Lung (tissue), 12 donors: ENCODE results near the gene MAP3K1. TPM values are rescaled to one million over a fixed set of nuclear protein-coding genes. Genes with fewer than 3 reads are reported as not detected.
A peak's percentile ranks its signal among the peaks of the same experiment; 100 is the strongest.

Experiments
- ATAC-seq: fragments of 200-7000 bp; cut with Tn5 transposase; one replicate; pipeline ENCODE4 v1.9.1; 2020; ENCODE audit warnings: moderate number of reproducible peaks; ENCODE audit not compliant: insufficient read depth, low FRiP score
- DNase-seq, 3 donors: peaks; one replicate each; pipeline ENCODE4 v3.0.0-alpha.2; 2013 to 2017
- H3K27ac ChIP-seq, 2 donors: one replicate each; pipeline ENCODE4 v1.5.1; 2013; ENCODE audit warnings: mild to moderate bottlenecking in 2 of 2, moderate library complexity in 2 of 2, control low read depth in 1 of 2, inconsistent platforms in 1 of 2, low read depth in 1 of 2, low read length in 1 of 2
- H3K27me3 ChIP-seq, 3 donors: one replicate each; pipeline ENCODE4 v1.5.1; 2013; ENCODE audit warnings: low read length in 2 of 3; ENCODE audit not compliant: control insufficient read depth in 3 of 3, insufficient read depth in 3 of 3
- H3K36me3 ChIP-seq, 4 donors: one replicate each; pipeline ENCODE4 v1.5.1; 2013; ENCODE audit warnings: low read length in 4 of 4, mild to moderate bottlenecking in 1 of 4, moderate library complexity in 1 of 4; ENCODE audit not compliant: control insufficient read depth in 4 of 4, insufficient read depth in 4 of 4
- H3K4me1 ChIP-seq, 5 donors: one replicate each; pipeline ENCODE4 v1.5.1; 2013; ENCODE audit warnings: low read length in 5 of 5, mild to moderate bottlenecking in 2 of 5, moderate library complexity in 1 of 5; ENCODE audit not compliant: control insufficient read depth in 5 of 5, insufficient read depth in 5 of 5
- H3K4me3 ChIP-seq: one replicate; pipeline ENCODE4 v1.5.1; 2013; ENCODE audit warnings: mild to moderate bottlenecking, control low read depth, moderate library complexity
- H3K9ac ChIP-seq, 2 donors: one replicate each; pipeline ENCODE4 v1.5.1; 2013; ENCODE audit warnings: low read length in 2 of 2, control low read depth in 1 of 2; ENCODE audit not compliant: insufficient read depth in 1 of 2
- H3K9me3 ChIP-seq, 4 donors: one replicate each; pipeline ENCODE4 v1.5.1; 2013; ENCODE audit warnings: low read length in 3 of 4, mild to moderate bottlenecking in 1 of 4, moderate library complexity in 1 of 4; ENCODE audit not compliant: control insufficient read depth in 4 of 4, insufficient read depth in 3 of 4
- WGBS, 2 donors: extraction: QIAGEN DNeasy Blood & Tissue Kit; methylation state at CpG; one replicate each; pipeline ENCODE4 v1.1.7; 2013; 5-methylcytosine and 5-hydroxymethylcytosine counted together
- polyA plus RNA-seq, 2 donors: library from polyadenylated mRNA; stranded (reverse); fragments of 200-250 nt; gene quantifications; one replicate each; pipeline ENCODE4 v1.2.1, GENCODE V29; 2013
- total RNA-seq, 2 donors: library from RNA; depleted of rRNA in 1 of 2; stranded (reverse); fragments of >200 nt in 1 of 2; gene quantifications; one replicate each; pipeline ENCODE4 v1.2.1, GENCODE V29; 2014 to 2021
- TF ChIP-seq, protein P1 (sequence below): IDR thresholded peaks from 2 replicates; pipeline ENCODE4 v1.5.1; 2012; ENCODE audit warnings: mild to moderate bottlenecking; ENCODE audit errors: control extremely low read depth, extremely low read depth
- donor health status: control.
- donor health status: control.
- donor health status: Bipolar disorder and iron deficiency.
- donor health status: healthy.
- donor health status: DM: yes; HTN: yes; CAD: no.

MAP3K1 gene
- total and polyA plus RNA-seq, 4 donors, result 7.7 to 55.2 (median 16.0) TPM

DNA sequence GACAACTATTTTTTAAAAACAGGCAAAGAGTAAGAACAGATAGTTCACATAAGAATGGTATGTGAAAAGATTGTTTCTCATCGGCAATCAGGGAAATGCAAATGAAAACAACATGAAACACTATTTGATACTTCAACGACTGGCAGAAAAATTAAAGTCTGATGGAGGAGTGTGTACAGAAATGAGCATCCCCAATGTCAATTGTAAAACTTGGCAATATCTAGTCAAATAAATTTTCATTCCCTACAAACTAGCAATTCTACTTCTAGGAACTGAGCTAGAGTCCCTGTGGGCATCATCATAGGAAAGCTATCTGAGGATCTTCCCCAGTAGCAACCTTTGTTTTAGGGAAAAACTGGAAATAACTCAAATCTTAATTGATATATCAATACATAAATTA, 29.0 kb upstream of the MAP3K1 start:
- H3K27ac ChIP-seq, result no peak overlapping the region
- WGBS, 2 donors, result 96 to 99% methylated on average over 2 of the region's 2 CpGs
- H3K9me3 ChIP-seq, result peaks cover 0 to 7% (median 0%) of the 10 kb centered on the region in 4 donors
- no peak overlapping the region for H3K9ac ChIP-seq
- TF ChIP-seq, protein P1, sequence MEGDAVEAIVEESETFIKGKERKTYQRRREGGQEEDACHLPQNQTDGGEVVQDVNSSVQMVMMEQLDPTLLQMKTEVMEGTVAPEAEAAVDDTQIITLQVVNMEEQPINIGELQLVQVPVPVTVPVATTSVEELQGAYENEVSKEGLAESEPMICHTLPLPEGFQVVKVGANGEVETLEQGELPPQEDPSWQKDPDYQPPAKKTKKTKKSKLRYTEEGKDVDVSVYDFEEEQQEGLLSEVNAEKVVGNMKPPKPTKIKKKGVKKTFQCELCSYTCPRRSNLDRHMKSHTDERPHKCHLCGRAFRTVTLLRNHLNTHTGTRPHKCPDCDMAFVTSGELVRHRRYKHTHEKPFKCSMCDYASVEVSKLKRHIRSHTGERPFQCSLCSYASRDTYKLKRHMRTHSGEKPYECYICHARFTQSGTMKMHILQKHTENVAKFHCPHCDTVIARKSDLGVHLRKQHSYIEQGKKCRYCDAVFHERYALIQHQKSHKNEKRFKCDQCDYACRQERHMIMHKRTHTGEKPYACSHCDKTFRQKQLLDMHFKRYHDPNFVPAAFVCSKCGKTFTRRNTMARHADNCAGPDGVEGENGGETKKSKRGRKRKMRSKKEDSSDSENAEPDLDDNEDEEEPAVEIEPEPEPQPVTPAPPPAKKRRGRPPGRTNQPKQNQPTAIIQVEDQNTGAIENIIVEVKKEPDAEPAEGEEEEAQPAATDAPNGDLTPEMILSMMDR, result no peak
- no peaks in the 10 kb centered on the region for H3K4me1 ChIP-seq
- DNase-seq (no peak), ATAC-seq (no peak)
- H3K27me3 ChIP-seq, result no peaks in the 10 kb centered on the region
- H3K36me3 ChIP-seq, result no peaks in the 10 kb centered on the region
- H3K4me3 ChIP-seq, result no peak overlapping the region

DNA sequence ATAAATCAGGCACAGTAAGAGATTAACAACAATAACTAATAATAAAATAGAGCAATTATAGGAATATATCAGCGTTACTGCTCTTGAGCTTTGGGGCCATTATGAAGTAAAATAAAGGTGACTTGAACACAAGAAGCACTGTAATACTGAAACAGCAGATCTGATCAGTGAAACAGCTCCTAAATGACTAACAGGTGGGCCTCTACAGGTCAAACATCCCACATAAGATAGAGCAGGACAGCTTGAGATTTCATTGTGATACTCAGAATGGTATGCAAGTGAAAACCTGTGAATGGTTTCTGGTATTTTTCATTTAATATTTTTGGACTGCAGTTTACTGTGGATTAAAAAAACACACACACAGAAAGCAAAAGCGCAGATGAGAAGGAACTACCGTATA, 24.0 kb upstream of the MAP3K1 start:
- 95 to 97% methylated on average over 3 of the region's 3 CpGs for WGBS, 2 donors
- Histone ChIP-seq H3K4me1 (no peaks in the 10 kb centered on the region), H3K27ac (no peak overlapping the region), H3K36me3 (no peaks in the 10 kb centered on the region), H3K27me3 (no peaks in the 10 kb centered on the region), H3K9me3 (no peaks in the 10 kb centered on the region), H3K4me3 (no peak overlapping the region), H3K9ac (no peak overlapping the region)
- TF ChIP-seq, protein P1, result no peak
- DNase-seq, result no peak
- no peak for ATAC-seq

DNA sequence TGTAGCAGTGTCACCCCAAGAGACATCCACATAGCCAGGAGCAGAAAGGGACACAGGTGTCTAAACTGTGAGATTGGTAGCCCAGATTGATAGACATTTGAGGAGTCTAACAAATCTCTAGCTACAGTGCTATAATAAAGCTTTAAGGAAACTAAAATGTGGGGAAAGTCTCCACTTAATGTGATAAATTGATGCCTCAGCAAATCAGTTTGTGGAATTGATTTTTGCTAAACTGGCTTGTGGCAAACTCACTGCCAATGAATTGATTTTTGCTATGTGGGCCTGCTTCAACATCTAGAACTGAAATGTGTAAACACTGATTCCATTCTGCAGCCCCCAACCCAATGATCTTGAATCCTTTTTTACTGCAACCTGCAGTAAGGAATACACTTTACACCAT, 16.8 kb upstream of the MAP3K1 start:
- no peak for ATAC-seq
- Histone ChIP-seq H3K27me3 (no peaks in the 10 kb centered on the region), H3K9me3 (no peaks in the 10 kb centered on the region), H3K4me3 (no peak overlapping the region), H3K27ac (no peak overlapping the region), H3K9ac (no peak overlapping the region), H3K36me3 (no peaks in the 10 kb centered on the region), H3K4me1 (peaks cover 0 to 30% (median 7%) of the 10 kb centered on the region in 5 donors)
- no peak for DNase-seq
- TF ChIP-seq, protein P1, result no peak

DNA sequence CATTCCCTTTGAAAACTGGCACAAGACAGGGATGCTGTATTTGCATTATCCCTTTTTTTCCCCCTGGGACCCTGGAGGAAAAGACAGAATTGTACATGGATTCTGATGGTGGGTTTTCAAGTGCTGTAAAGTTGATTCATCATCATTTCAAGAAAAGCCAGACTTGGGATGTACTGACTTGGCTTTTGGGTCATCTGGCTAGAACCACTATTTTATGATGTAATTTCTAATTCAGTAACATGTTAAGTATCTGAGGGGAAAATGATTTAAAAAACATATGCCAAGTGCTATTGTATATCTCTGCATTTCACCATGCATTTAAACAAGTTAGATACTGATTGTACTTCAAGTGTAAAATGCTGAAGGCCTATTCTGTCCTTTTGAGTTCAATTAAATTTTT, 15.2 kb upstream of the MAP3K1 start:
- ATAC-seq (no peak), DNase-seq (peak in 2 of 3 donors; percentile 36 to 47)
- TF ChIP-seq, protein P1, result no peak
- H3K27me3 ChIP-seq, result no peaks in the 10 kb centered on the region
- H3K4me3 ChIP-seq, result no peak overlapping the region
- no peaks in the 10 kb centered on the region for H3K9me3 ChIP-seq
- H3K4me1 ChIP-seq, result peaks cover 0 to 30% (median 8%) of the 10 kb centered on the region in 5 donors
- no peak overlapping the region for H3K9ac ChIP-seq
- H3K36me3 ChIP-seq, result no peaks in the 10 kb centered on the region
- no peak overlapping the region for H3K27ac ChIP-seq
